ENCODE results near the gene GNB1L. TPM values are rescaled to one million over a fixed set of nuclear protein-coding genes. Genes with fewer than 3 reads are reported as not detected.
A peak's percentile ranks its signal among the peaks of the same experiment; 100 is the strongest.

GNB1L gene
- polyA plus RNA-seq, 3 donors, result 3.4 to 6.0 (median 4.8) TPM

- H3K27ac ChIP-seq (ENCODE audit: low read depth in 1 of 2, low read length in 2 of 2), result no peak overlapping the region
- DNase-seq, result no peak
- H3K4me1 ChIP-seq (ENCODE audit: control insufficient read depth in 1 of 2, insufficient read depth in 2 of 2, low read length in 2 of 2), result no peaks in the 10 kb centered on the region
- no peaks in the 10 kb centered on the region for H3K9me3 Mint-ChIP-seq
- H3K36me3 ChIP-seq (replicated peaks in 1 of 2; ENCODE audit: control insufficient read depth in 1 of 2, insufficient read depth in 2 of 2, low read length in 2 of 2), result peaks cover 5 to 25% of the 10 kb centered on the region in 2 donors
- no peak overlapping the region for H3K9ac ChIP-seq (ENCODE audit: insufficient read depth, low read length, poor library complexity, severe bottlenecking)
- intact Hi-C loops (cut with micrococcal nuclease), result no loop called here
- H3K4me3 ChIP-seq (replicated peaks in 1 of 3; ENCODE audit: low read depth in 2 of 3, low read length in 3 of 3), result no peak overlapping the region
- peaks cover 0 to 10% of the 10 kb centered on the region in 2 donors for H3K36me3 Mint-ChIP-seq
- peaks cover 0 to 2% (median 0%) of the 10 kb centered on the region in 3 donors for H3K27me3 Mint-ChIP-seq (ENCODE audit: low read depth in 3 of 3)
- no peaks in the 10 kb centered on the region for H3K4me1 Mint-ChIP-seq
- no peak overlapping the region for H3K27ac Mint-ChIP-seq
- H4K20me1 ChIP-seq (ENCODE audit: insufficient read depth, low read length), result no peaks in the 10 kb centered on the region
- no peak overlapping the region for H3K4me3 Mint-ChIP-seq
- WGBS (ENCODE audit: insufficient coverage), result 95% methylated on average over 19 of the region's 19 CpGs
- no peak overlapping the region for H2AFZ ChIP-seq (ENCODE audit: insufficient read depth, low read depth, low read length, poor library complexity, severe bottlenecking)
- TF ChIP-seq, protein P1, sequence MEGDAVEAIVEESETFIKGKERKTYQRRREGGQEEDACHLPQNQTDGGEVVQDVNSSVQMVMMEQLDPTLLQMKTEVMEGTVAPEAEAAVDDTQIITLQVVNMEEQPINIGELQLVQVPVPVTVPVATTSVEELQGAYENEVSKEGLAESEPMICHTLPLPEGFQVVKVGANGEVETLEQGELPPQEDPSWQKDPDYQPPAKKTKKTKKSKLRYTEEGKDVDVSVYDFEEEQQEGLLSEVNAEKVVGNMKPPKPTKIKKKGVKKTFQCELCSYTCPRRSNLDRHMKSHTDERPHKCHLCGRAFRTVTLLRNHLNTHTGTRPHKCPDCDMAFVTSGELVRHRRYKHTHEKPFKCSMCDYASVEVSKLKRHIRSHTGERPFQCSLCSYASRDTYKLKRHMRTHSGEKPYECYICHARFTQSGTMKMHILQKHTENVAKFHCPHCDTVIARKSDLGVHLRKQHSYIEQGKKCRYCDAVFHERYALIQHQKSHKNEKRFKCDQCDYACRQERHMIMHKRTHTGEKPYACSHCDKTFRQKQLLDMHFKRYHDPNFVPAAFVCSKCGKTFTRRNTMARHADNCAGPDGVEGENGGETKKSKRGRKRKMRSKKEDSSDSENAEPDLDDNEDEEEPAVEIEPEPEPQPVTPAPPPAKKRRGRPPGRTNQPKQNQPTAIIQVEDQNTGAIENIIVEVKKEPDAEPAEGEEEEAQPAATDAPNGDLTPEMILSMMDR (IDR thresholded peaks at IDR 0.05), result no peak
- no peak overlapping the region for H3K4me2 ChIP-seq (replicated peaks; ENCODE audit: extremely low read depth, low read length, poor library complexity, severe bottlenecking)
- H3K27me3 ChIP-seq (ENCODE audit: control insufficient read depth in 2 of 2, insufficient read depth in 2 of 2, low read length in 2 of 2), result no peaks in the 10 kb centered on the region
- no peaks in the 10 kb centered on the region for H3K79me2 ChIP-seq (ENCODE audit: insufficient read depth, low read length)
- H3K9me3 ChIP-seq (replicated peaks in 1 of 2; ENCODE audit: control insufficient read depth in 1 of 2, insufficient read depth in 1 of 2, low read length in 2 of 2), result no peaks in the 10 kb centered on the region
Measured at GRCh38 chr22:19871023-19871844, 16.6 kb upstream of the GNB1L start.

- no peaks in the 10 kb centered on the region for H3K79me2 ChIP-seq (ENCODE audit: insufficient read depth, low read length)
- H3K9me3 ChIP-seq (replicated peaks in 1 of 2; ENCODE audit: control insufficient read depth in 1 of 2, insufficient read depth in 1 of 2, low read length in 2 of 2), result no peaks in the 10 kb centered on the region
- WGBS (ENCODE audit: insufficient coverage), result 95% methylated on average over 28 of the region's 30 CpGs
- H3K9ac ChIP-seq (ENCODE audit: insufficient read depth, low read length, poor library complexity, severe bottlenecking), result no peak overlapping the region
- H4K20me1 ChIP-seq (ENCODE audit: insufficient read depth, low read length), result no peaks in the 10 kb centered on the region
- H3K4me3 ChIP-seq (replicated peaks in 1 of 3; ENCODE audit: low read depth in 2 of 3, low read length in 3 of 3), result no peak overlapping the region
- no peak overlapping the region for H3K4me3 Mint-ChIP-seq
- no peak overlapping the region for H3K4me2 ChIP-seq (replicated peaks; ENCODE audit: extremely low read depth, low read length, poor library complexity, severe bottlenecking)
- no peaks in the 10 kb centered on the region for H3K9me3 Mint-ChIP-seq
- H3K36me3 Mint-ChIP-seq, result peaks cover 0 to 6% of the 10 kb centered on the region in 2 donors
- TF ChIP-seq, protein P1 (IDR thresholded peaks at IDR 0.05), result no peak
- peaks cover 3 to 18% of the 10 kb centered on the region in 2 donors for H3K36me3 ChIP-seq (replicated peaks in 1 of 2; ENCODE audit: control insufficient read depth in 1 of 2, insufficient read depth in 2 of 2, low read length in 2 of 2)
- H3K4me1 Mint-ChIP-seq, result peaks cover under 1% of the 10 kb centered on the region
- DNase-seq, result no peak
- H3K27ac Mint-ChIP-seq, result peak overlapping the region in 1 of 7 donors; percentile 77
- intact Hi-C loops (cut with micrococcal nuclease), result no loop called here
- no peaks in the 10 kb centered on the region for H3K4me1 ChIP-seq (ENCODE audit: control insufficient read depth in 1 of 2, insufficient read depth in 2 of 2, low read length in 2 of 2)
- H3K27ac ChIP-seq (ENCODE audit: low read depth in 1 of 2, low read length in 2 of 2), result no peak overlapping the region
- no peak overlapping the region for H2AFZ ChIP-seq (ENCODE audit: insufficient read depth, low read depth, low read length, poor library complexity, severe bottlenecking)
- no peaks in the 10 kb centered on the region for H3K27me3 ChIP-seq (ENCODE audit: control insufficient read depth in 2 of 2, insufficient read depth in 2 of 2, low read length in 2 of 2)
- peaks cover 0 to 2% (median 0%) of the 10 kb centered on the region in 3 donors for H3K27me3 Mint-ChIP-seq (ENCODE audit: low read depth in 3 of 3)
Measured at GRCh38 chr22:19870153-19871022, 15.7 kb upstream of the GNB1L start.
